Gastrocnemius medialis (tissue), 4 donors: Measurements from ENCODE around the gene KCMF1. TPM values are rescaled to one million over a fixed set of nuclear protein-coding genes. Genes with fewer than 3 reads are reported as not detected.

Experiments used
- ATAC-seq, 2 donors: fragments of 150-250 bp; one replicate each; pipeline ENCODE4 v1.9.1; 2016
- DNase-seq, 2 donors: peaks; one replicate each; pipeline ENCODE4 v3.0.0-alpha.2; 2019
- H3K27ac ChIP-seq, 4 donors: fragments of 200-600 bp; sonication (generic); 1 replicate in 1 of 4; 2 replicates in 3 of 4; pipeline ENCODE4 v1.5.1; 2016 to 2018; ENCODE audit warnings: mild to moderate bottlenecking in 2 of 4, moderate library complexity in 1 of 4
- H3K27me3 ChIP-seq, 3 donors: fragments of 200-600 bp; sonication (generic) in 2 of 3; 1 replicate in 1 of 3; 2 replicates in 2 of 3; pipeline versions ENCODE4 v1.5.1 to v1.6.0; 2016 to 2019; ENCODE audit warnings: mild to moderate bottlenecking in 1 of 3, moderate library complexity in 1 of 3
- H3K36me3 ChIP-seq, 2 donors: fragments of 200-600 bp; sonication (generic) in 1 of 2; one replicate each; pipeline ENCODE4 v1.5.1; 2017 to 2018
- H3K4me1 ChIP-seq, 2 donors: fragments of 200-600 bp; sonication (generic) in 1 of 2; one replicate each; pipeline ENCODE4 v1.5.1; 2016 to 2017; ENCODE audit warnings: mild to moderate bottlenecking in 2 of 2
- H3K4me3 ChIP-seq, 4 donors: fragments of 200-600 bp; sonication (generic) in 3 of 4; 1 replicate in 1 of 4; 2 replicates in 3 of 4; pipeline ENCODE4 v1.5.1; 2016 to 2019; ENCODE audit warnings: mild to moderate bottlenecking in 2 of 4
- H3K9me3 ChIP-seq, 3 donors: fragments of 200-600 bp; sonication (generic) in 2 of 3; 1 replicate in 1 of 3; 2 replicates in 2 of 3; pipeline ENCODE4 v1.5.1; 2016 to 2019
- CTCF ChIP-seq, 5 experiments: fragments of 450-650 bp in 3 of 5; fragments of 200-600 bp in 2 of 5; sonication (generic) in 2 of 5; IDR thresholded peaks in 4 of 5; conservative IDR thresholded peaks in 1 of 5; 1 replicate in 4 of 5; 2 replicates in 1 of 5; pipeline ENCODE4 v1.5.1; 2016 to 2019; ENCODE audit warnings: antibody characterized with exemption in 5 of 5, mild to moderate bottlenecking in 3 of 5, moderate library complexity in 3 of 5
- POLR2A ChIP-seq, 2 donors: fragments of 450-650 bp; IDR thresholded peaks; one replicate each; pipeline ENCODE4 v1.6.1; 2017; ENCODE audit warnings: antibody characterized with exemption in 2 of 2, mild to moderate bottlenecking in 2 of 2, moderate library complexity in 2 of 2
- in situ Hi-C, 4 donors: fragments of 200-750 bp; cut with MboI; loops; one replicate each; pipeline versions ENCODE4 v1.15.0 to v1.8.0; 2017; ENCODE audit warnings: low sequenced_read_pairs in 4 of 4
- intact Hi-C: fragments of 100-400 bp; cut with DNase I; formaldehyde crosslinking; loops from one replicate; pipeline ENCODE4 v1.15.1; 2023; ENCODE audit warnings: low total_unique reads
- total RNA-seq, 4 donors: library from RNA; depleted of rRNA; stranded (reverse); fragments of >200 nt; gene quantifications; one replicate each; pipeline versions ENCODE4 v1.1.0 to v1.2.3, GENCODE V29; 2016

Gene KCMF1
- total RNA-seq, 4 donors from 2014 or later: 158 to 178 (median 165) TPM

- H3K27ac ChIP-seq: no peak overlapping the region
- H3K4me3 ChIP-seq: no peak overlapping the region
- ATAC-seq (peak; percentile 43 to 66), DNase-seq (peak; percentile 22 to 46)
- TF ChIP-seq CTCF (IDR thresholded peaks at IDR 0.05 in 4 of 5, conservative IDR thresholded peaks at IDR 0.05 in 1 of 5): no peak
- no peak for TF ChIP-seq POLR2A (IDR thresholded peaks at IDR 0.05)
- no peaks in the 10 kb centered on the region for H3K27me3 ChIP-seq
- H3K36me3 ChIP-seq: peaks cover 0 to 41% of the 10 kb centered on the region in 2 donors
- intact Hi-C loops: no loop called here
- no peaks in the 10 kb centered on the region for H3K9me3 ChIP-seq
- in situ Hi-C loops: no loop called here
- no peaks in the 10 kb centered on the region for H3K4me1 ChIP-seq
These were observed 82.8 kb downstream of the KCMF1 start for GRCh38 chr2:85053802-85054201.

DNA sequence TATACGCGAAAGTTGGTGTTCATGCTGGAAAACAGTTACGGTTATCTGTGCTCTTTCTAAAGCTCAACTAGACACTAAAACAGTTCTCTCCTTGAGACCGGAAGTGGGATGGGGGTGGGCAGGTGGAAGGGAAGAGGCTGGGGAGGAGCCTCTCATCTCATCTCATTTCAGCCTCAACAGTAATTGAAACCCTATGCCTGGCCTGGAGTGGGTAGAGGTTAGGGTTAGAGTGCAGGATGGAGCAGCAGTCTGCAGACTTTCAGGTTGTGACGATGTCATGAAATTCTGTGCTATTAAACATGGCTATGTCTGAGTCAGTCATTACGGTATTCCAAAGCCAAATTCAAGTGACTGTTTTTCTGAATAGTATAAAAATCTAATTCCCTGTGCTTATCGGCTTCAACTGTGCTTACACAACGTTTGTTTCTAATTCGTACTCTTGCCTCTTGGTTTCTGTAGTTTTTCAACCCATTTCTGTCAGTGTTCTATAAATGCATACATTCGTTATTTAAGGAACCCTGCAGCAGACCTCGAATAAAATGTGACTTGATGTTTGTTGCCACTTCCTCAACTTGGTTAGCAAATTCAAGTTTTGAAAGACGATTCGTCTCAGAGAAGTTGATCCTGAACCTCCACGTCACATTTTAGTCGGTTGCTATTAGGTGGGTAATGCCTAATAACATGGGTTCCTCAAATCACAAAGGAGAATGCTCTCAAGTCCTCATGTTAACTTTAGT, 86.4 kb downstream of the KCMF1 start:
- in situ Hi-C loops (no loop called here), intact Hi-C loops (no loop called here)
- no peaks in the 10 kb centered on the region for H3K27me3 ChIP-seq
- DNase-seq: no peak
- no peak for TF ChIP-seq POLR2A (IDR thresholded peaks at IDR 0.05)
- TF ChIP-seq CTCF (IDR thresholded peaks at IDR 0.05 in 4 of 5, conservative IDR thresholded peaks at IDR 0.05 in 1 of 5): no peak
- H3K36me3 ChIP-seq: peaks cover 0 to 6% of the 10 kb centered on the region in 2 donors
- no peaks in the 10 kb centered on the region for H3K9me3 ChIP-seq
- no peak overlapping the region for H3K4me3 ChIP-seq
- no peaks in the 10 kb centered on the region for H3K4me1 ChIP-seq
- H3K27ac ChIP-seq: no peak overlapping the region
- no peak for ATAC-seq

GRCh38 chr2:85061896-85062295, 90.9 kb downstream of the KCMF1 start:
- Histone ChIP-seq H3K27ac (no peak overlapping the region), H3K36me3 (no peaks in the 10 kb centered on the region), H3K27me3 (peaks cover 0 to 3% (median 0%) of the 10 kb centered on the region in 3 donors), H3K9me3 (no peaks in the 10 kb centered on the region), H3K4me3 (no peak overlapping the region), H3K4me1 (peaks cover 0 to 5% of the 10 kb centered on the region in 2 donors)
- ATAC-seq: no peak
- in situ Hi-C loops (loop anchor here in 1 of 4 donors (10.0 kb wide), 1 partner anchor 223 kb away; no protein-coding TSS in a partner anchor), intact Hi-C loops (no loop called here)
- TF ChIP-seq POLR2A (IDR thresholded peaks at IDR 0.05) (no peak), CTCF (IDR thresholded peaks at IDR 0.05 in 4 of 5, conservative IDR thresholded peaks at IDR 0.05 in 1 of 5) (no peak)
- DNase-seq: no peak

DNA sequence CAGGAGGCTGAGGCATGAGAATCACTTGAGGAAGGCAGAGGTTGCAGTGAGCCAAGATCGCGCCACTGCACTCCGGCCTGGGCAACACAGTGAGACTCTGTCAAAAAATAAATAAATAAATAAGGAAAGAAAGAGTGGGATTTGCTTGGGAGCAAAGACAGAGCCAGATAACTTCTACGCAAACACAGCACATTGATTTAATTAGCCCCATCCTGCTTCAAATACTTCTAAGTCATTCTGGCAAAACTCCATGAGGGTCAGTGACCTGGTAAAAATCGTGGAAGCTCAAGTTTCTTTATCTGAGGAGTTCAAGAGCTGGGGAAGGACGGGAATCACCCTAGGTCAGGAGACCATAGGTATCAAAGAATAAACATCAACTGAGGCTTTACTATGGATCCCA, 91.6 kb downstream of the KCMF1 start:
- Histone ChIP-seq H3K9me3 (no peaks in the 10 kb centered on the region), H3K36me3 (no peaks in the 10 kb centered on the region), H3K4me1 (peaks cover 5 to 8% of the 10 kb centered on the region in 2 donors), H3K27ac (no peak overlapping the region), H3K27me3 (peaks cover 0 to 3% (median 0%) of the 10 kb centered on the region in 3 donors), H3K4me3 (no peak overlapping the region)
- intact Hi-C loops (no loop called here), in situ Hi-C loops (loop anchor here in 1 of 4 donors (10.0 kb wide), 1 partner anchor 222 kb away; no protein-coding TSS in a partner anchor)
- no peak for TF ChIP-seq CTCF (IDR thresholded peaks at IDR 0.05 in 4 of 5, conservative IDR thresholded peaks at IDR 0.05 in 1 of 5)
- ATAC-seq (no peak), DNase-seq (no peak)
